H1 (cell line): ENCODE data around the gene GALNTL6.

Source experiments
- CEBPB ChIP-seq: IDR thresholded peaks from 2 replicates; pipeline ENCODE4 v1.6.1; 2012; ENCODE audit warnings: low read depth, low read length
- CREB1 ChIP-seq: IDR thresholded peaks from 2 replicates; pipeline ENCODE4 v1.6.1; 2012; ENCODE audit warnings: inconsistent platforms
- GABPA ChIP-seq: IDR thresholded peaks from 2 replicates; pipeline ENCODE4 v1.6.1; 2011; ENCODE audit warnings: mild to moderate bottlenecking, low read length, moderate library complexity, borderline replicate concordance; ENCODE audit not compliant: insufficient read depth
- HDAC2 ChIP-seq, 2 experiments: fragments of 300-600 bp in 1 of 2; sonication (generic) in 1 of 2; IDR thresholded peaks; 2 replicates each; pipeline ENCODE4 v1.6.1; 2011 to 2012; ENCODE audit warnings: low read depth in 2 of 2, low read length in 2 of 2, mild to moderate bottlenecking in 2 of 2, moderate library complexity in 2 of 2, borderline replicate concordance in 1 of 2, inconsistent platforms in 1 of 2
- POLR2A ChIP-seq, 2 experiments: IDR thresholded peaks; 1 replicate in 1 of 2; 2 replicates in 1 of 2; pipeline ENCODE4 v1.6.1; 2011; ENCODE audit warnings: low read depth in 2 of 2, low read length in 2 of 2, mild to moderate bottlenecking in 2 of 2; ENCODE audit errors: control extremely low read depth in 1 of 2
- RFX5 ChIP-seq: IDR thresholded peaks from 2 replicates; pipeline ENCODE4 v1.6.1; 2011; ENCODE audit warnings: low read depth, low read length, improper control_type of control experiment, borderline replicate concordance
- RXRA ChIP-seq: IDR thresholded peaks from 2 replicates; pipeline ENCODE4 v1.6.1; 2011; ENCODE audit warnings: low read depth, mild to moderate bottlenecking, low read length, moderate library complexity; ENCODE audit not compliant: insufficient read depth
- SIN3A ChIP-seq, 2 experiments: IDR thresholded peaks in 1 of 2; conservative IDR thresholded peaks in 1 of 2; 2 replicates each; pipeline ENCODE4 v1.6.1; 2011 to 2012; ENCODE audit warnings: low read length in 2 of 2, improper control_type of control experiment in 1 of 2, low read depth in 1 of 2, mild to moderate bottlenecking in 1 of 2
- SP4 ChIP-seq: IDR thresholded peaks from 2 replicates; pipeline ENCODE4 v1.6.1; 2012; ENCODE audit warnings: low read length, inconsistent platforms
- YY1 ChIP-seq: IDR thresholded peaks from 2 replicates; pipeline ENCODE4 v1.6.1; 2011; ENCODE audit warnings: low read depth, mild to moderate bottlenecking, low read length
- TF ChIP-seq, protein P1 (sequence below), 3 experiments: IDR thresholded peaks; 1 replicate in 2 of 3; 2 replicates in 1 of 3; pipeline versions ENCODE4 v1.5.1 to v1.6.1; 2011; ENCODE audit warnings: low read length in 3 of 3, mild to moderate bottlenecking in 3 of 3, inconsistent platforms in 2 of 3, low read depth in 1 of 3, moderate library complexity in 1 of 3; ENCODE audit not compliant: insufficient read depth in 1 of 3; ENCODE audit errors: control extremely low read depth in 1 of 3

GRCh38 chr4:172225457-172225856, 412.3 kb downstream of the GALNTL6 start:
- no peak for TF ChIP-seq HDAC2 (IDR thresholded peaks at IDR 0.05; ENCODE audit: borderline replicate concordance in 1 of 2, low read depth in 2 of 2, low read length in 2 of 2)
- TF ChIP-seq, protein P1, sequence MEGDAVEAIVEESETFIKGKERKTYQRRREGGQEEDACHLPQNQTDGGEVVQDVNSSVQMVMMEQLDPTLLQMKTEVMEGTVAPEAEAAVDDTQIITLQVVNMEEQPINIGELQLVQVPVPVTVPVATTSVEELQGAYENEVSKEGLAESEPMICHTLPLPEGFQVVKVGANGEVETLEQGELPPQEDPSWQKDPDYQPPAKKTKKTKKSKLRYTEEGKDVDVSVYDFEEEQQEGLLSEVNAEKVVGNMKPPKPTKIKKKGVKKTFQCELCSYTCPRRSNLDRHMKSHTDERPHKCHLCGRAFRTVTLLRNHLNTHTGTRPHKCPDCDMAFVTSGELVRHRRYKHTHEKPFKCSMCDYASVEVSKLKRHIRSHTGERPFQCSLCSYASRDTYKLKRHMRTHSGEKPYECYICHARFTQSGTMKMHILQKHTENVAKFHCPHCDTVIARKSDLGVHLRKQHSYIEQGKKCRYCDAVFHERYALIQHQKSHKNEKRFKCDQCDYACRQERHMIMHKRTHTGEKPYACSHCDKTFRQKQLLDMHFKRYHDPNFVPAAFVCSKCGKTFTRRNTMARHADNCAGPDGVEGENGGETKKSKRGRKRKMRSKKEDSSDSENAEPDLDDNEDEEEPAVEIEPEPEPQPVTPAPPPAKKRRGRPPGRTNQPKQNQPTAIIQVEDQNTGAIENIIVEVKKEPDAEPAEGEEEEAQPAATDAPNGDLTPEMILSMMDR (IDR thresholded peaks at IDR 0.05; ENCODE audit: control extremely low read depth in 1 of 3, insufficient read depth in 1 of 3, low read depth in 1 of 3, low read length in 3 of 3), result no peak
- no peak for TF ChIP-seq RFX5
- no peak for TF ChIP-seq YY1
- no peak for TF ChIP-seq SP4
- TF ChIP-seq GABPA, result no peak
- TF ChIP-seq POLR2A (IDR thresholded peaks at IDR 0.05; ENCODE audit: control extremely low read depth in 1 of 2, low read depth in 2 of 2, low read length in 2 of 2), result no peak
- no peak for TF ChIP-seq CREB1
- TF ChIP-seq RXRA, result no peak
- no peak for TF ChIP-seq SIN3A (conservative IDR thresholded peaks at IDR 0.05 in 1 of 2, IDR thresholded peaks at IDR 0.05 in 1 of 2; ENCODE audit: low read depth in 1 of 2, low read length in 2 of 2)
- no peak for TF ChIP-seq CEBPB
